ENCODE measurements around the gene ATN1.

DNA sequence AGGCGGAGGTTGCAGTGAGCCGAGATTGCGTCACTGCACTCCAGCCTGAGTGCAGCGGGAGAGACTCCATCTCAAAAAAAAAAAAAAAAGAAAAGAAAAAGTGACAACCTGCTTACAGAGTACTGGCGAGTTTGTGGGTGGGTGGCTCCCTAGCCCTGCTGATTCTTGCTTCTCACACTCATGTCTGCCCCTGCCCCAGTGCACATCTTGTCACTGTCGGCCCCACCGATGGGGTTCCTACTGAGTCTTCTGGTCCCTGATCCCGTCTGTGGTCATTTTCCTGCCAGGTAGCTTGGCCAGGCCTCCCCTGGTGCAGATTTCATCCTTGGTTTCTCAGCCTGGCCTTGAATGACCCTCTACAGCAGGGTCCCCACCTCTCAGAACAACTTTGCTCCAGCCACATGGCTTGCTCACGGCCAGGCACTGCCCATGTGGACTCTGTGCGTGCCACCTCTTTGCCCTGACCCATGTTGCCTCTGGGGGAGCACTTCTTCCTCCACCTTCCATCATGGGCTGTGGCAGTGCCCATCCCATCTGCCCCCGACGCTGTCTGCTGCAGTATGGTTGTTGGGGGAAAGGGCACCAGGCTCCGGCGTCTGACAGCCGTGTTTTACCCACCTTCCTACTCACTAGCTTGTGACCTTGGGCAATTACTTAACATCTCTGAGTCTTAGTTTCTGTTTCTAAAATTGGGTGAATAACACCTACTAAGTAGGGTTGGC is 21.3 kb downstream of the ATN1 start:
- TF ChIP-seq CTCF (IDR thresholded peaks at IDR 0.05): no peak
- no peak for TF ChIP-seq POLR2A (IDR thresholded peaks at IDR 0.05)
